Breast epithelium (tissue), 4 donors: ENCODE results near the gene SELENOK. TPM values are rescaled to one million over a fixed set of nuclear protein-coding genes. Genes with fewer than 3 reads are reported as not detected.

ENCODE experiments used
- DNase-seq, 2 donors: peaks; one replicate each; pipeline ENCODE4 v3.0.0-alpha.2; 2019; ENCODE audit warnings: low spot score in 2 of 2
- H3K27ac ChIP-seq, 2 donors: fragments of 200-600 bp; sonication (generic) in 1 of 2; one replicate each; pipeline ENCODE4 v1.5.1; 2016 to 2019; ENCODE audit warnings: mild to moderate bottlenecking in 1 of 2
- H3K27me3 ChIP-seq, 2 donors: fragments of 200-600 bp; sonication (generic) in 1 of 2; one replicate each; pipeline versions ENCODE4 v1.5.1 to v1.6.0; 2017 to 2019; ENCODE audit warnings: control low read depth in 1 of 2, mild to moderate bottlenecking in 1 of 2
- H3K36me3 ChIP-seq: fragments of 200-600 bp; one replicate; pipeline ENCODE4 v1.5.1; 2019
- H3K4me1 ChIP-seq, 2 donors: fragments of 200-600 bp; sonication (generic); one replicate each; pipeline ENCODE4 v1.5.1; 2016 to 2019; ENCODE audit warnings: control low read depth in 1 of 2
- H3K4me3 ChIP-seq, 3 donors: fragments of 200-600 bp; sonication (generic); 1 replicate in 2 of 3; 2 replicates in 1 of 3; pipeline ENCODE4 v1.5.1; 2016 to 2019; ENCODE audit warnings: mild to moderate bottlenecking in 3 of 3, moderate library complexity in 2 of 3
- H3K9me3 ChIP-seq, 2 donors: fragments of 200-600 bp; sonication (generic) in 1 of 2; one replicate each; pipeline ENCODE4 v1.5.1; 2016 to 2019; ENCODE audit warnings: control low read depth in 1 of 2
- POLR2A ChIP-seq: fragments of 450-650 bp; IDR thresholded peaks from one replicate; pipeline ENCODE4 v1.6.1; 2016; ENCODE audit warnings: antibody characterized with exemption, mild to moderate bottlenecking, moderate library complexity
- POLR2AphosphoS5 ChIP-seq, 3 donors: sonication (generic); formaldehyde crosslinking; IDR thresholded peaks; one replicate each; pipeline ENCODE4 v1.6.1; 2017; ENCODE audit warnings: antibody characterized with exemption in 3 of 3
- intact Hi-C: fragments of 100-400 bp; cut with DNase I; formaldehyde crosslinking; loops from one replicate; pipeline ENCODE4 v1.15.1; 2023; ENCODE audit warnings: low total_unique reads
- total RNA-seq, 3 donors: library from RNA; depleted of rRNA; stranded (reverse); fragments of >200 nt; gene quantifications; one replicate each; pipeline ENCODE4 v1.1.0, GENCODE V29; 2016
- TF ChIP-seq, protein P1 (sequence below), 3 donors: fragments of 450-650 bp; IDR thresholded peaks; one replicate each; pipeline ENCODE4 v1.5.1; 2016 to 2017; ENCODE audit warnings: antibody characterized with exemption in 3 of 3, mild to moderate bottlenecking in 3 of 3, moderate library complexity in 3 of 3

Gene SELENOK
- total RNA-seq: 10 to 100 TPM; 42.4 to 63.6 (median 52.8) TPM

DNA sequence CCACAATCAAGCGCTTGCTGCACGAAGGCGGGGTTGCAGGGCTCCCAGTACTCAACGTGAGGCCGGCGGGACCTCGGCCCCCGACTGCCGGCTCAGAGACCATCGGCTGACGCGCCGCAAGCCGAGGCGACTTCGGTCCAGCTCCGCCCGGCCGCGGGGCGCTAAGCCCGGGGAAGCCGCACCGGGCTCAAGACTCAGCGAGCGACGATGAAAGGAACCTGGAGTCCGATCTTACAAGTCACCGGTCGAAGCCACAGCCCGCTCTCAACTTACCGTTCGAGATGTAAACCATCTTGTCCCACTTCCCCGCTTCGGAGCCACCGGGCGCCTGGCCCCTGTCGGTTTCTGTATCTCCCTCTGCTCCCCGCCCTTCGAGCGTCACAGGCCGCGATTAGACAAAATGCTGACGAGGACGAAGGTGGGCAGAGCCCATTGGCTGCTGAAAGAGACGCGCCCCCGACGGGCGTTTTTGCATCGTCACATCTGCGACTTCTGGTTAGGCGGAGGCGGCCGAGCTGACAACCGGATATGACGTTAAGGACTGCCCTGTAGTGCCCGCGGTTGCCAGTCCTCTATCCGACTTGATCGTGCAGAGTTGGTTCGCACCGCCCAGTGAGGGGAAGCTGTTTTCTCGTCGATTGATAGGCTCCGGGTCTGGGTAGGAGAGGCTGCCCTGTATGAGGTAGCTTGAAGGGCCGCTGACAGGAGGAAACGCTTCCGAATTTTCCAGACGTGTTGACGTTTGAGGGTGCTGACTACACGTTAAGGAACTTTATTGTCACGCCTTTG lies at the start of gene SELENOK:
Gene SELENOK, minus strand, starts transcription at position 363 of the 789 bp plus-strand sequence.
- H3K9me3 ChIP-seq: no peaks in the 10 kb centered on the region
- H3K4me1 ChIP-seq: peaks cover 0 to 4% of the 10 kb centered on the region in 2 donors
- intact Hi-C loops: no loop called here
- peak within 1 kb of the TSS; percentile 93 to 98 for H3K27ac ChIP-seq
- TF ChIP-seq POLR2A (peak; percentile 89), POLR2AphosphoS5 (IDR thresholded peaks at IDR 0.05) (peak; percentile 89 to 99 (median 93))
- TF ChIP-seq, protein P1, sequence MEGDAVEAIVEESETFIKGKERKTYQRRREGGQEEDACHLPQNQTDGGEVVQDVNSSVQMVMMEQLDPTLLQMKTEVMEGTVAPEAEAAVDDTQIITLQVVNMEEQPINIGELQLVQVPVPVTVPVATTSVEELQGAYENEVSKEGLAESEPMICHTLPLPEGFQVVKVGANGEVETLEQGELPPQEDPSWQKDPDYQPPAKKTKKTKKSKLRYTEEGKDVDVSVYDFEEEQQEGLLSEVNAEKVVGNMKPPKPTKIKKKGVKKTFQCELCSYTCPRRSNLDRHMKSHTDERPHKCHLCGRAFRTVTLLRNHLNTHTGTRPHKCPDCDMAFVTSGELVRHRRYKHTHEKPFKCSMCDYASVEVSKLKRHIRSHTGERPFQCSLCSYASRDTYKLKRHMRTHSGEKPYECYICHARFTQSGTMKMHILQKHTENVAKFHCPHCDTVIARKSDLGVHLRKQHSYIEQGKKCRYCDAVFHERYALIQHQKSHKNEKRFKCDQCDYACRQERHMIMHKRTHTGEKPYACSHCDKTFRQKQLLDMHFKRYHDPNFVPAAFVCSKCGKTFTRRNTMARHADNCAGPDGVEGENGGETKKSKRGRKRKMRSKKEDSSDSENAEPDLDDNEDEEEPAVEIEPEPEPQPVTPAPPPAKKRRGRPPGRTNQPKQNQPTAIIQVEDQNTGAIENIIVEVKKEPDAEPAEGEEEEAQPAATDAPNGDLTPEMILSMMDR (IDR thresholded peaks at IDR 0.05): no peak
- H3K4me3 ChIP-seq: peak within 1 kb of the TSS; percentile 70 to 80 (median 75)
- peak; percentile 99 for DNase-seq
- no peaks in the 10 kb centered on the region for H3K36me3 ChIP-seq
- no peaks in the 10 kb centered on the region for H3K27me3 ChIP-seq

DNA sequence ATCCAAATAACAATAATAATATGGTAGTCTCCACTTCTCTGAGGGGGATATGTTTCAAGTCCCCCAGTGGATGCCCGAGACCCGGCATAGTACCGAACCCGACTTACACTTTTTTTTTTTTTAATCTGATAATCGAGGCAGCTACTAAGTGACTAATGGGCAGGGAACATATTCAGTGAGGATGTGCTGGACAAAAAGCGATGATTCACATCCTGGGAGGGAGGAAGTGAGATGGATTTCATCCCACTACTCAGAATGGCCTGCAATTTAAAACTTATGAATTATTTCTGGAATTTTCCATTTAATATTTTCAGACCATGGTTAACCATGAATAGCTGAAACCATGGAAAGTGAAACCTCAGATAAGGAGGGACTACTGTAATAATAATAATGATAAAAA lies 49.5 kb upstream of the SELENOK start:
- TF ChIP-seq, protein P1 (IDR thresholded peaks at IDR 0.05): no peak
- no peak for TF ChIP-seq POLR2AphosphoS5 (IDR thresholded peaks at IDR 0.05)
- no peak for TF ChIP-seq POLR2A
- H3K27me3 ChIP-seq: no peaks in the 10 kb centered on the region
- no peaks in the 10 kb centered on the region for H3K4me1 ChIP-seq
- H3K36me3 ChIP-seq: no peaks in the 10 kb centered on the region
- H3K27ac ChIP-seq: no peak overlapping the region
- intact Hi-C loops: no loop called here
- no peak for DNase-seq
- H3K4me3 ChIP-seq: no peak overlapping the region
- H3K9me3 ChIP-seq: peaks cover 0 to 6% of the 10 kb centered on the region in 2 donors

DNA sequence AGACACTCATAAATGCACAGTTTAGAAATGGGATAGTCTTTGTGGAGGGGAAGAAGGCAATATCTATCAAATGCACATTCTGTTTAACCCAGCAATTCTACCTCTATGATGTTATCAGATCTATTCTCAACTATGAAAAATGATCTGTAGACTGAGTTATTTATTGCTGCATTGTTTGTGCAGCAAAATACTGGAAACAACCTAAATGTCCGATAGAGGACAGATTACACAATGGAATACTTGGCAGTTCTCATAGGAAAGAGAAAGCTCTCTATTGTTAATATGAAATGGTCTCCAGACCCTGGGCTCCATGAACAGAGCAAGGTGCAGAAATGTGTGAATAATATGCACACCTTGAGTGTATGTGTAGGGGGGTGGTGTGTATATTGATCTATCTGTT lies 49.0 kb upstream of the SELENOK start:
- TF ChIP-seq, protein P1 (IDR thresholded peaks at IDR 0.05): no peak
- TF ChIP-seq POLR2A (no peak), POLR2AphosphoS5 (IDR thresholded peaks at IDR 0.05) (no peak)
- no peak overlapping the region for H3K27ac ChIP-seq
- intact Hi-C loops: no loop called here

DNA sequence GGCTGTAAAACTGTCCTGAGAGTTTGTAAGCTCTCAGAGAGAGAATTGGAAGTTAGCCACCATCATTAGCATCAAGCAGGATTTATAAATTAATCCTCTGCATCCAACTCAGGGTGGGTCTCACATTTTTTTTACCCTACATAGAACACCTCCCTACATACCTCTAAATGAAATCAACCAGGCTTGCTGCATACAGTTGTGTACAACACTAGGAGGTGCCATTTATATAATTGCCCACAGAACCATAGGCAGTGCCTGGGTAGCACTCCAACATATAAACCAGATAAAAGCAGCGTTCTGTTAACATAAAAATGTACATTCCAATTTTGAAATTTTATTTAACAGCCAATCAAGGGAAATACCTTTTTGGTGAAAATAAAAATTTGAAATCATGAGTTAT lies 48.2 kb upstream of the SELENOK start:
- TF ChIP-seq, protein P1 (IDR thresholded peaks at IDR 0.05): no peak
- TF ChIP-seq POLR2A: no peak
- no peak for TF ChIP-seq POLR2AphosphoS5 (IDR thresholded peaks at IDR 0.05)

More for the DNA sequence above, 49.0 kb upstream of the SELENOK start:
- Histone ChIP-seq H3K36me3 (no peaks in the 10 kb centered on the region), H3K4me1 (no peaks in the 10 kb centered on the region), H3K9me3 (peaks cover 4 to 5% of the 10 kb centered on the region in 2 donors), H3K4me3 (no peak overlapping the region), H3K27me3 (no peaks in the 10 kb centered on the region)
- no peak for DNase-seq

DNA sequence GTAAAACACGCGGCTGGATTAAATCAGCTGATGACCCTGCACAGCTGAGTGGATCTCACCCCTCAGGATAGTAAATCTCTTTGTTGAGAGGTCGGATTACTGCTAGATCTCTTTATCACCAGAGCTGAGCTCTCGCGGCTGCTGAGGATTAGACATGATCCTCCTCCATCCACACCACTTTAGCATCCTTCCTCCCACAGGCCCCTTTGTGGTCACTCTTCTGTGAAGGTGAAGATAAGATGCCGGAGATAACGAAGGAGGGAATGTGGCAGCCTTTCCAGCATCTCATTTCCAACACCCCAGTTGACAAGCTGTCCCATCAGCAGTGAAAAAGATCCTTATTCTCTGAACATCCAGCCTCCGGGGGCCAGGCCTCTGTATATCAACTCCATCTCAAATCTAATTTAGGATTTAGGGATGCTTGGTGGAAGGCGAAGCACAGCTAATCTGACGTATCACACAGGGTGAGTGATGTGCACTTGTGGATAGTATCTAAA lies 47.5 kb upstream of the SELENOK start:
- H3K4me3 ChIP-seq: no peak overlapping the region
- peaks cover 6 to 7% of the 10 kb centered on the region in 2 donors for H3K9me3 ChIP-seq
- H3K36me3 ChIP-seq: no peaks in the 10 kb centered on the region
- TF ChIP-seq POLR2A: no peak
- TF ChIP-seq, protein P1 (IDR thresholded peaks at IDR 0.05): no peak
- no peak for TF ChIP-seq POLR2AphosphoS5 (IDR thresholded peaks at IDR 0.05)
- H3K27ac ChIP-seq: no peak overlapping the region
- no peaks in the 10 kb centered on the region for H3K27me3 ChIP-seq
- intact Hi-C loops: no loop called here
- H3K4me1 ChIP-seq: no peaks in the 10 kb centered on the region
- DNase-seq: no peak

More for the DNA sequence above, 48.2 kb upstream of the SELENOK start:
- intact Hi-C loops: no loop called here
- H3K4me3 ChIP-seq: no peak overlapping the region
- no peaks in the 10 kb centered on the region for H3K4me1 ChIP-seq
- H3K27me3 ChIP-seq: no peaks in the 10 kb centered on the region
- no peaks in the 10 kb centered on the region for H3K36me3 ChIP-seq
- DNase-seq: no peak
- no peak overlapping the region for H3K27ac ChIP-seq
- peaks cover 6 to 7% of the 10 kb centered on the region in 2 donors for H3K9me3 ChIP-seq
